Measurements from ENCODE around the gene AMPD2. TPM values are rescaled to one million over a fixed set of nuclear protein-coding genes. Genes with fewer than 3 reads are reported as not detected.

The AMPD2 gene
- 10 to 100 TPM; 28.0 to 60.3 TPM for total RNA-seq

GRCh38 chr1:109619576-109620400, at the start of gene AMPD2, which contains the start of gene GNAT2:
AMPD2 (plus strand) TSS chr1:109619837; CDS start chr1:109621176, 1,339 bp downstream.
GNAT2 (minus strand) TSS chr1:109619616; CDS start chr1:109612870, 6,746 bp downstream.
- H3K27ac ChIP-seq: peak within 1 kb of the TSS; percentile 83
- peak within 1 kb of the TSS; percentile 70 for H3K4me3 ChIP-seq
- peaks cover 15% of the 10 kb centered on the region for H3K4me1 ChIP-seq
- H3K9ac ChIP-seq (ENCODE audit: low read depth in 2 of 2, low read length in 2 of 2): peak within 1 kb of the TSS; percentile 74 to 90
- intact Hi-C loops (cut with DNase I): no loop called here
- H3K9me3 ChIP-seq: no peaks in the 10 kb centered on the region
- H3K27me3 ChIP-seq: no peaks in the 10 kb centered on the region
- DNase-seq: peak; percentile 86
- no peaks in the 10 kb centered on the region for H3K36me3 ChIP-seq
- TF ChIP-seq CTCF (IDR thresholded peaks at IDR 0.05): no peak

DNA sequence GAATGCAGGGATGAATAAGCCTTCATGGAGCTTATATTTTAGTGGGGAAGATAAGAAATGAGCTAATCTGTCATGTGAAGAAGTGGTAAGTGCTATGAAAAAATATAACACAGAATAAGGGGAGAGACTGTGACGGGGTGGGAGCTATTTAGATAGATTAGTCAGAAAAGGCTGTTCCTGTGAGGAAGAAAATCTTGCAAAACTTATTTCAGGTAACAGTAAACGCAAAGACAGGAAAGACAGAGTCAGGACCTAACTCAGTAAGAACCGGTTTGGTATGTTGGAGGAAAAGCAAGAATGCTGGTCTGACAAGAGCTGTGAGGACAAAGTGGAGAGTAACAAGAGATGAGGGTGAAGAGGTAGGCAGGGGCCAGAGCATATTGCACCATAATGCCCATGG, 49.2 kb upstream of the AMPD2 start:
- peaks cover 16% of the 10 kb centered on the region for H3K4me1 ChIP-seq
- no peaks in the 10 kb centered on the region for H3K36me3 ChIP-seq
- H3K9me3 ChIP-seq: no peaks in the 10 kb centered on the region
- DNase-seq: no peak
- intact Hi-C loops (cut with DNase I): no loop called here
- H3K27me3 ChIP-seq: no peaks in the 10 kb centered on the region
- no peak overlapping the region for H3K4me3 ChIP-seq
- H3K9ac ChIP-seq (ENCODE audit: low read depth in 2 of 2, low read length in 2 of 2): no peak overlapping the region
- H3K27ac ChIP-seq: no peak overlapping the region
- no peak for TF ChIP-seq CTCF (IDR thresholded peaks at IDR 0.05)

- Histone ChIP-seq H3K9me3 (no peaks in the 10 kb centered on the region), H3K36me3 (no peaks in the 10 kb centered on the region), H3K27me3 (no peaks in the 10 kb centered on the region), H3K4me1 (no peaks in the 10 kb centered on the region), H3K9ac (ENCODE audit: low read depth in 2 of 2, low read length in 2 of 2) (no peak overlapping the region), H3K27ac (no peak overlapping the region), H3K4me3 (no peak overlapping the region)
- TF ChIP-seq CTCF (IDR thresholded peaks at IDR 0.05): no peak
- no peak for DNase-seq
- intact Hi-C loops (cut with DNase I): no loop called here
These were observed 45.9 kb upstream of the AMPD2 start for GRCh38 chr1:109573785-109574184.

GRCh38 chr1:109578947-109579443, 40.6 kb upstream of the AMPD2 start:
- Histone ChIP-seq H3K27ac (no peak overlapping the region), H3K9ac (ENCODE audit: low read depth in 2 of 2, low read length in 2 of 2) (no peak overlapping the region), H3K9me3 (no peaks in the 10 kb centered on the region), H3K27me3 (no peaks in the 10 kb centered on the region), H3K36me3 (no peaks in the 10 kb centered on the region), H3K4me1 (no peaks in the 10 kb centered on the region), H3K4me3 (no peak overlapping the region)
- no peak for DNase-seq
- TF ChIP-seq CTCF (IDR thresholded peaks at IDR 0.05): no peak
- intact Hi-C loops (cut with DNase I): no loop called here

DNA sequence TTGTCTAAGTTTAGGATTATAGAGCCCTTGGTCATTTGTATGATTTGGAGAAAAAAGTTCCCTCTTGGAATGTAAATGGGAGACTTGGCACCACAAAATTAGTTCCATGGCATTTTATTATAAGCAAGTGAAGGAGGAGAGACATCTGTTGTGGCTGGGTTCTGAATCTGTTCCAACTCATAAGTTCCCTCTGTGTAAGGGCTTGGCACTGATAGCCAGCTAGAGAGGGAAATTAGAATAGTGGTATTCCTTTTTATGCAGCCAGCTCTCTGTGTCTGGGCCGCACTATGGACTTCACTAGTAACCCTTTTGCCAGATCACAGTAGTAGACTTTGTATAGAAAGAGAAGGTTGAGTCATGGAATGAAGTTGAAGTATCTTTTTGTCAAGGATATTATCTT, 40.1 kb upstream of the AMPD2 start:
- Histone ChIP-seq H3K9me3 (no peaks in the 10 kb centered on the region), H3K27ac (no peak overlapping the region)

More for the DNA sequence above, 40.1 kb upstream of the AMPD2 start:
- no peak for TF ChIP-seq CTCF (IDR thresholded peaks at IDR 0.05)
- H3K9ac ChIP-seq (ENCODE audit: low read depth in 2 of 2, low read length in 2 of 2): no peak overlapping the region
- H3K27me3 ChIP-seq: no peaks in the 10 kb centered on the region
- intact Hi-C loops (cut with DNase I): no loop called here
- H3K4me1 ChIP-seq: no peaks in the 10 kb centered on the region
- H3K36me3 ChIP-seq: no peaks in the 10 kb centered on the region
- no peak overlapping the region for H3K4me3 ChIP-seq
- no peak for DNase-seq

All from colonic mucosa (tissue), 4 donors.